ENCODE measurements around the gene STRIT1.

STRIT1 gene

DNA sequence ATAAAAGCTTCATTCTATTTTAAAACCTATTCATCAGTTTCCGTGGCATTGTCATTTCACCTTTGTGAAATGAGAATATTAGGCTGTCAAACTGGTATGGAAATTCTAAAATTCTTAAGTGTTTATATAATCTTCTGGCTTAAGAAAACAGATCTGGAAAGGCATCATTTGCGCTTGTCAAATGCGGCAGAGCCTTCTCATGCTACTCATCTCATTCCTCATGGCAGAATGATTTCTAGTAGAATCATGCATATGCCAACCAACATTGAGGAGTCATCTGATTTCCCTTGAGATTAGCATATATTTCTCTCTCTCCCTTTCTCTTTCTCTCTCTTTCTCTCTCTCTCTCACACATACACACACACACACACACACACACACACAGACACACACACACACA is 48.8 kb downstream of the STRIT1 start:
- Histone ChIP-seq H3K36me3 (ENCODE audit: control insufficient read depth in 1 of 2, insufficient read depth in 2 of 2, low read depth in 1 of 2, low read length in 2 of 2) (no peaks in the 10 kb centered on the region), H4K91ac (ENCODE audit: low read length) (no peak overlapping the region), H4K8ac (ENCODE audit: low read length) (no peak overlapping the region), H2BK120ac (ENCODE audit: low read depth, low read length) (no peak overlapping the region), H3K4me3 (ENCODE audit: insufficient read depth in 1 of 2, low read depth in 1 of 2, low read length in 2 of 2) (no peak overlapping the region), H3K4me2 (ENCODE audit: low read length, poor library complexity, severe bottlenecking) (no peak overlapping the region), H3K4me1 (ENCODE audit: control insufficient read depth, insufficient read depth, low read depth, low read length) (no peaks in the 10 kb centered on the region), H3K9me3 (ENCODE audit: control insufficient read depth, low read length) (peaks cover 12% of the 10 kb centered on the region), H3K18ac (ENCODE audit: low read depth in 1 of 2, low read length in 2 of 2) (no peak overlapping the region), H2BK12ac (ENCODE audit: low read length in 2 of 2) (no peak overlapping the region), H2BK15ac (ENCODE audit: low read depth, poor library complexity, severe bottlenecking) (no peak overlapping the region), H2AFZ (ENCODE audit: low read depth, low read length) (no peak overlapping the region), H2AK5ac (ENCODE audit: low read length, severe bottlenecking) (no peak overlapping the region), H2BK5ac (ENCODE audit: low read depth, low read length, poor library complexity, severe bottlenecking) (no peak overlapping the region), H3K9ac (ENCODE audit: low read length) (no peak overlapping the region), H3K14ac (ENCODE audit: low read length in 2 of 2) (no peak overlapping the region), H3K23ac (ENCODE audit: low read length in 2 of 2) (no peak overlapping the region), H3K27ac (ENCODE audit: low read length, poor library complexity, severe bottlenecking) (no peak overlapping the region), H3K27me3 (ENCODE audit: control insufficient read depth in 1 of 2, insufficient read depth in 1 of 2, low read length in 2 of 2) (no peaks in the 10 kb centered on the region), H3K79me1 (replicated peaks; ENCODE audit: low read length, poor library complexity, severe bottlenecking) (no peaks in the 10 kb centered on the region), H3K4ac (ENCODE audit: low read depth in 1 of 2, low read length in 2 of 2) (no peak overlapping the region)
- 98% methylated on average over 2 of the region's 3 CpGs for WGBS
- DNase-seq = no peak

DNA sequence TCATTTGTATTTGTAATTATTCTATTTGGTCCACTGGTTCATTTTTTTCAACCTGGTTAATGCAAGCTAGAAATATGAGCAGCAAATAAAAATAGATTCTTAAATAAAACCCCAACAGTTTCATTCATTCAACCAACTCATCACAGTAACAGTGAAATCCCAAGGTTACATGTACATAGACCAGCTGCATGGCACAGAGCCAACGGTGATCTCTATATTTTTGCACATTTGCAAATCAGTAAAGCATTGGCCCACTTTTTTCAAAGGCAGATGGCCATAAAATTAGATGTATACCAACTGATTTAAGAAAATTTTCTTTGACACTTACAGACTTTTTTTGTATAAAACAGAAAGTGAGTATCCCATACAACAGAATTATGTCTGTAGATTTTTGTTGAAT is 49.3 kb downstream of the STRIT1 start:
- H2AFZ ChIP-seq (ENCODE audit: low read depth, low read length) = no peak overlapping the region
- WGBS = 100% methylated on average over 1 of the region's 1 CpG

DNA sequence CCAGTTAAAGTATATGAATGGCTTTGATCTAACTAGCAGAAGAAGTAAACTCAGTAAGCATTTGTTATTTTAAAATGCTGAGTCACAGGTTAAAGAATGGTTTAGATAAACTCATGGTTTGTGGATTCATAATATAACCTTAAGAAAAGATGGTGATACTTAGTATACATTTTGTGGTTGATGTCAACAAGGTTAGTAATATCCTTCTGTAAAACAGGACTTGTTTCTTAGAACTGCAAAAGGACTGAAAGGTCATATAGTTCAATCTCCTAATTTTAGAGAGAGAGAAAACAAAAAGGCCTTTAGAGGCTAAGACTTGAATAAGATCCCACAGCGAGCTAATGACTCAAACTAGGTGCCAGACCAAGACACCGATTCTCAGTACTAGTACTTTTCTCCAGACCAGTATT is 50.0 kb downstream of the STRIT1 start:
- no peak overlapping the region for H3K23ac ChIP-seq (ENCODE audit: low read length in 2 of 2)
- H3K4me3 ChIP-seq (ENCODE audit: insufficient read depth in 1 of 2, low read depth in 1 of 2, low read length in 2 of 2) = no peak overlapping the region
- no peaks in the 10 kb centered on the region for H3K4me1 ChIP-seq (ENCODE audit: control insufficient read depth, insufficient read depth, low read depth, low read length)
- H3K18ac ChIP-seq (ENCODE audit: low read depth in 1 of 2, low read length in 2 of 2) = no peak overlapping the region
- no peaks in the 10 kb centered on the region for H3K79me1 ChIP-seq (replicated peaks; ENCODE audit: low read length, poor library complexity, severe bottlenecking)
- no peak overlapping the region for H2BK120ac ChIP-seq (ENCODE audit: low read depth, low read length)
- no peak overlapping the region for H2AFZ ChIP-seq (ENCODE audit: low read depth, low read length)
- no peak overlapping the region for H3K9ac ChIP-seq (ENCODE audit: low read length)
- H3K4ac ChIP-seq (ENCODE audit: low read depth in 1 of 2, low read length in 2 of 2) = no peak overlapping the region
- H3K27ac ChIP-seq (ENCODE audit: low read length, poor library complexity, severe bottlenecking) = no peak overlapping the region
- H4K8ac ChIP-seq (ENCODE audit: low read length) = no peak overlapping the region
- H3K9me3 ChIP-seq (ENCODE audit: control insufficient read depth, low read length) = peaks cover 4% of the 10 kb centered on the region
- no peak overlapping the region for H2BK5ac ChIP-seq (ENCODE audit: low read depth, low read length, poor library complexity, severe bottlenecking)
- H3K36me3 ChIP-seq (ENCODE audit: control insufficient read depth in 1 of 2, insufficient read depth in 2 of 2, low read depth in 1 of 2, low read length in 2 of 2) = no peaks in the 10 kb centered on the region
- H3K4me2 ChIP-seq (ENCODE audit: low read length, poor library complexity, severe bottlenecking) = no peak overlapping the region
- peak; percentile 56 for DNase-seq
- no peak overlapping the region for H2BK15ac ChIP-seq (ENCODE audit: low read depth, poor library complexity, severe bottlenecking)
- no peaks in the 10 kb centered on the region for H3K27me3 ChIP-seq (ENCODE audit: control insufficient read depth in 1 of 2, insufficient read depth in 1 of 2, low read length in 2 of 2)
- no peak overlapping the region for H3K14ac ChIP-seq (ENCODE audit: low read length in 2 of 2)
- no peak overlapping the region for H4K91ac ChIP-seq (ENCODE audit: low read length)
- no peak overlapping the region for H2BK12ac ChIP-seq (ENCODE audit: low read length in 2 of 2)
- WGBS = 40% methylated on average over 2 of the region's 2 CpGs
- no peak overlapping the region for H2AK5ac ChIP-seq (ENCODE audit: low read length, severe bottlenecking)

More for the DNA sequence above, 49.3 kb downstream of the STRIT1 start:
- Histone ChIP-seq H3K9me3 (ENCODE audit: control insufficient read depth, low read length) (peaks cover 10% of the 10 kb centered on the region), H3K4ac (ENCODE audit: low read depth in 1 of 2, low read length in 2 of 2) (no peak overlapping the region), H3K4me3 (ENCODE audit: insufficient read depth in 1 of 2, low read depth in 1 of 2, low read length in 2 of 2) (no peak overlapping the region), H3K4me2 (ENCODE audit: low read length, poor library complexity, severe bottlenecking) (no peak overlapping the region), H3K14ac (ENCODE audit: low read length in 2 of 2) (no peak overlapping the region), H3K4me1 (ENCODE audit: control insufficient read depth, insufficient read depth, low read depth, low read length) (no peaks in the 10 kb centered on the region), H4K8ac (ENCODE audit: low read length) (no peak overlapping the region), H2BK15ac (ENCODE audit: low read depth, poor library complexity, severe bottlenecking) (no peak overlapping the region), H3K27me3 (ENCODE audit: control insufficient read depth in 1 of 2, insufficient read depth in 1 of 2, low read length in 2 of 2) (no peaks in the 10 kb centered on the region), H4K91ac (ENCODE audit: low read length) (no peak overlapping the region), H3K18ac (ENCODE audit: low read depth in 1 of 2, low read length in 2 of 2) (no peak overlapping the region), H2BK12ac (ENCODE audit: low read length in 2 of 2) (no peak overlapping the region), H3K79me1 (replicated peaks; ENCODE audit: low read length, poor library complexity, severe bottlenecking) (no peaks in the 10 kb centered on the region), H3K23ac (ENCODE audit: low read length in 2 of 2) (no peak overlapping the region), H2AK5ac (ENCODE audit: low read length, severe bottlenecking) (no peak overlapping the region), H3K27ac (ENCODE audit: low read length, poor library complexity, severe bottlenecking) (no peak overlapping the region), H3K9ac (ENCODE audit: low read length) (no peak overlapping the region), H2BK5ac (ENCODE audit: low read depth, low read length, poor library complexity, severe bottlenecking) (no peak overlapping the region), H2BK120ac (ENCODE audit: low read depth, low read length) (no peak overlapping the region), H3K36me3 (ENCODE audit: control insufficient read depth in 1 of 2, insufficient read depth in 2 of 2, low read depth in 1 of 2, low read length in 2 of 2) (no peaks in the 10 kb centered on the region)
- peak; percentile 11 for DNase-seq

DNA sequence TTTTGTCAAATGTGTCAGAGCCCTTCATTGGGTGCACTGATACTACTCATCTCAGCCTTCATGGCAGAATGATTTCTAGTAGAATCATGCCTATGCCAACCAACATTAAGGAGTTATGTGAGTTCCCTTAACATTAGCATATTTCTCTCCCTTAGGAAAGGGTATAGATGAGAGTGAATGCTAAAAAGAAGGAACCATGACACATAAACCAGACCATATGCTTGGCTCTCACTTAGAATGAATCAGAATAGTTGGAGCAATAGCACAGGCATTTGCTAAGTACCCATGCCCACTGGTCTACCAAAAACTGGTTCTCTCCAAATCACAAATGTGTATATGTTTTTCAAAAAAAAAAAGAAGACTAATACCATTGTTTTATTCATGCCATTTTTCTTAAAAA is 51.1 kb downstream of the STRIT1 start:
- no peak overlapping the region for H4K8ac ChIP-seq (ENCODE audit: low read length)
- no peak overlapping the region for H3K4ac ChIP-seq (ENCODE audit: low read depth in 1 of 2, low read length in 2 of 2)
- H3K23ac ChIP-seq (ENCODE audit: low read length in 2 of 2) = no peak overlapping the region
- H3K4me2 ChIP-seq (ENCODE audit: low read length, poor library complexity, severe bottlenecking) = no peak overlapping the region
- no peak overlapping the region for H2BK120ac ChIP-seq (ENCODE audit: low read depth, low read length)
- no peak overlapping the region for H2BK5ac ChIP-seq (ENCODE audit: low read depth, low read length, poor library complexity, severe bottlenecking)
- H3K4me3 ChIP-seq (ENCODE audit: insufficient read depth in 1 of 2, low read depth in 1 of 2, low read length in 2 of 2) = no peak overlapping the region
- no peaks in the 10 kb centered on the region for H3K36me3 ChIP-seq (ENCODE audit: control insufficient read depth in 1 of 2, insufficient read depth in 2 of 2, low read depth in 1 of 2, low read length in 2 of 2)
- no peak overlapping the region for H2AFZ ChIP-seq (ENCODE audit: low read depth, low read length)
- no peak overlapping the region for H3K27ac ChIP-seq (ENCODE audit: low read length, poor library complexity, severe bottlenecking)
- H3K18ac ChIP-seq (ENCODE audit: low read depth in 1 of 2, low read length in 2 of 2) = no peak overlapping the region
- H3K4me1 ChIP-seq (ENCODE audit: control insufficient read depth, insufficient read depth, low read depth, low read length) = no peaks in the 10 kb centered on the region
- no peak overlapping the region for H4K91ac ChIP-seq (ENCODE audit: low read length)
- peak overlapping the region; percentile 38 for H3K9ac ChIP-seq (ENCODE audit: low read length)
- no peak overlapping the region for H2BK15ac ChIP-seq (ENCODE audit: low read depth, poor library complexity, severe bottlenecking)
- no peak overlapping the region for H3K14ac ChIP-seq (ENCODE audit: low read length in 2 of 2)
- H3K27me3 ChIP-seq (ENCODE audit: control insufficient read depth in 1 of 2, insufficient read depth in 1 of 2, low read length in 2 of 2) = no peaks in the 10 kb centered on the region
- no peak overlapping the region for H2AK5ac ChIP-seq (ENCODE audit: low read length, severe bottlenecking)
- no peaks in the 10 kb centered on the region for H3K9me3 ChIP-seq (ENCODE audit: control insufficient read depth, low read length)
- peak; percentile 21 for DNase-seq
- H2BK12ac ChIP-seq (ENCODE audit: low read length in 2 of 2) = no peak overlapping the region
- H3K79me1 ChIP-seq (replicated peaks; ENCODE audit: low read length, poor library complexity, severe bottlenecking) = no peaks in the 10 kb centered on the region

All from mesenchymal stem cell (in vitro differentiated cells and primary cell).